ENCODE results near the gene CDC123.

DNA sequence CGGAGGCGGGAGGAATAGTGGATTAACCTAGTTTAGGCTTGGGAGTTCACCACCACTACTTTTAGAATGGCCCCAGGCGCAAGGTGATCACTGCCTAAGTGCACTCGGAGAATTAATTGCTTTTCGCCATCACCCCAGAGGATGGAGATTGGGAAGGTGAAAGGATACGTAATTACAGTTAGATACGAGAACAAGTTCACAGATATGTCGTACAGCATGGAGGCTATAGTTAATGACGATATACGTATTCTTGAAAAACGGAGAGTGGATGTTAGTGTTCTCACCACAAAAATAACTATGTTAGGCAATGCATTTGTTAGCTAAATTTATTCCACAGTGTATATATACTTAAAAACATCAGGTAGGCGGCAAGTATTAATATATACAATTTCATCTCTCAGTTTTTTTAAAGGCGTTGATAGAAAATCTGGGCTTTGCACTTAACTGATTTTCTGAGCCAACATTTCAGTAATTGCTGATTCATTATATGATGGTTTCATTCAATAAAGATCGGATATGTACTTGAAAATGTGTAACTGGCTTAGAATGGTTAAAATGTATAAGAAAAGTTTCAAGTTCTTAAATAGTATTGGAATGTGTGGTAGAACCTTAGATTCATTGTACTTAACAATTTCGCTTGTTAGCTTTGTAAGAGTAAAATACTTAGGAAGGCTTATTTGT is 683 bp downstream of the CDC123 start:
- TF ChIP-seq CTCF (IDR thresholded peaks at IDR 0.05; ENCODE audit: low read depth, low read length, missing input control) (no peak), SP1 (IDR thresholded peaks at IDR 0.05) (no peak), ATF3 (IDR thresholded peaks at IDR 0.05) (no peak), HNF4G (IDR thresholded peaks at IDR 0.05) (no peak), MAX (IDR thresholded peaks at IDR 0.05) (no peak), JUND (IDR thresholded peaks at IDR 0.05) (no peak), RAD21 (IDR thresholded peaks at IDR 0.05) (no peak), EGR1 (IDR thresholded peaks at IDR 0.05; ENCODE audit: low read depth in 2 of 2) (no peak), TAF1 (conservative IDR thresholded peaks at IDR 0.05) (no peak)
- TF ChIP-seq, protein P1, sequence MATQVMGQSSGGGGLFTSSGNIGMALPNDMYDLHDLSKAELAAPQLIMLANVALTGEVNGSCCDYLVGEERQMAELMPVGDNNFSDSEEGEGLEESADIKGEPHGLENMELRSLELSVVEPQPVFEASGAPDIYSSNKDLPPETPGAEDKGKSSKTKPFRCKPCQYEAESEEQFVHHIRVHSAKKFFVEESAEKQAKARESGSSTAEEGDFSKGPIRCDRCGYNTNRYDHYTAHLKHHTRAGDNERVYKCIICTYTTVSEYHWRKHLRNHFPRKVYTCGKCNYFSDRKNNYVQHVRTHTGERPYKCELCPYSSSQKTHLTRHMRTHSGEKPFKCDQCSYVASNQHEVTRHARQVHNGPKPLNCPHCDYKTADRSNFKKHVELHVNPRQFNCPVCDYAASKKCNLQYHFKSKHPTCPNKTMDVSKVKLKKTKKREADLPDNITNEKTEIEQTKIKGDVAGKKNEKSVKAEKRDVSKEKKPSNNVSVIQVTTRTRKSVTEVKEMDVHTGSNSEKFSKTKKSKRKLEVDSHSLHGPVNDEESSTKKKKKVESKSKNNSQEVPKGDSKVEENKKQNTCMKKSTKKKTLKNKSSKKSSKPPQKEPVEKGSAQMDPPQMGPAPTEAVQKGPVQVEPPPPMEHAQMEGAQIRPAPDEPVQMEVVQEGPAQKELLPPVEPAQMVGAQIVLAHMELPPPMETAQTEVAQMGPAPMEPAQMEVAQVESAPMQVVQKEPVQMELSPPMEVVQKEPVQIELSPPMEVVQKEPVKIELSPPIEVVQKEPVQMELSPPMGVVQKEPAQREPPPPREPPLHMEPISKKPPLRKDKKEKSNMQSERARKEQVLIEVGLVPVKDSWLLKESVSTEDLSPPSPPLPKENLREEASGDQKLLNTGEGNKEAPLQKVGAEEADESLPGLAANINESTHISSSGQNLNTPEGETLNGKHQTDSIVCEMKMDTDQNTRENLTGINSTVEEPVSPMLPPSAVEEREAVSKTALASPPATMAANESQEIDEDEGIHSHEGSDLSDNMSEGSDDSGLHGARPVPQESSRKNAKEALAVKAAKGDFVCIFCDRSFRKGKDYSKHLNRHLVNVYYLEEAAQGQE (IDR thresholded peaks at IDR 0.05) = no peak
